ENCODE measurements around the gene B3GAT3. TPM values are rescaled to one million over a fixed set of nuclear protein-coding genes. Genes with fewer than 3 reads are reported as not detected.

The B3GAT3 gene
- total and polyA plus RNA-seq, 2 donors: 29.4 to 72.2 TPM

DNA sequence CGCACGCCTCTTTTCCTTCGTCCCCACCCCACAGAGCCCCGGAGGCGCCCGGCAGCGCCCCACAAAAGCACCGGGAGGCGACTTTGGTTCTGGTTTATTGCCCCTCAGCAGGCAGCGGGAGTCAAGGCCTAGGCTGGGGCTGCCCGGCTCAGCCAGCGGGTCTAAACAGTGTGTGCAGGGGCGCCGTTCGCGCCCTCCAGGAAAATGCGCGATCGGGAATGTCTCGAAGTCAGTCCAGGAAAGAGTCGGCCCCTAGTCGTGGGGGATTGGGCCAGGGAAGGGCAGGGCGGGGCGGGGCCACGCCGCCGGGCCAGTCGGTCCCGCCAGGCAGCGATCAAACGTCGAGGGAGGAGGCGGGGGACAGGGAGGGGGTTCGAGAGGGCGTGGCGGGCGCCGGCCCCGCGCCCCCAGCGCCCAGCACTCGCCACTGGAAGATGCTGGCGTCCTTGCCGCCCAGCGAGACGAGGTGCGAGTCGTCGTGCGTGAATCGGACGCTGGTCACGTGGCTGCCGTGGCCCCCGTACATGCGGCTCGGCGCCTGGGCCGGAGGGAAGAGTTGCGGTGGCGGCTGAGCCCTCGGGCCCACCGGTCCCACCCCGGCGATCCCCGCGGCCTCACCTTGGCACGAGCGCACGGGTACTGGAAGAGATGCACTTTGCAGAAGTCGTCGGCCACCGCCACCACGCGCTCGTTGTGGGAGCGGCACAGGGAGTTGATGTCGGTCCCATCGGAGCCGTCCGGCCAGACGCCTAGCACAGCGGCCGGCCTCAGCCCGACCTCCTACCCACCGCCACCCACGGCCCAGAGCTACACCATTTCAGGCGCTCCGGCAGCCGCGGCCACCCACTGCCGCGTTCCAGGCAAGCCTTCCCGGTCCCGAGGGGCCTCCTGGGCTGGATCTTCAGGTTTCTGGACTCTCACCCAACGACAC is 19.4 kb downstream of the B3GAT3 start:
- H3K36me3 ChIP-seq (ENCODE audit: control insufficient read depth in 2 of 2, insufficient read depth in 2 of 2, low read length in 1 of 2): peaks cover 21 to 44% of the 10 kb centered on the region in 2 donors
- H3K4me1 ChIP-seq (ENCODE audit: control insufficient read depth in 2 of 2, insufficient read depth in 2 of 2, low read length in 2 of 2): peaks cover 15 to 48% of the 10 kb centered on the region in 2 donors
- peak overlapping the region; percentile 90 to 100 for H3K4me3 ChIP-seq (ENCODE audit: low read length in 2 of 2)
- peak overlapping the region; percentile 85 to 87 for H3K27ac ChIP-seq (ENCODE audit: low read depth in 1 of 2, low read length in 1 of 2)
- peaks cover 0 to 5% of the 10 kb centered on the region in 2 donors for H3K27me3 ChIP-seq (ENCODE audit: control insufficient read depth in 2 of 2, insufficient read depth in 1 of 2, low read length in 1 of 2)
- 52% methylated on average over 96 of the region's 96 CpGs for WGBS
- peak in 1 of 9 donors; percentile 44 for DNase-seq (ENCODE audit: low read depth in 6 of 9, low spot score in 9 of 9)
- no peaks in the 10 kb centered on the region for H3K9me3 ChIP-seq (ENCODE audit: control insufficient read depth in 2 of 2, insufficient read depth in 1 of 2, low read length in 1 of 2)

DNA sequence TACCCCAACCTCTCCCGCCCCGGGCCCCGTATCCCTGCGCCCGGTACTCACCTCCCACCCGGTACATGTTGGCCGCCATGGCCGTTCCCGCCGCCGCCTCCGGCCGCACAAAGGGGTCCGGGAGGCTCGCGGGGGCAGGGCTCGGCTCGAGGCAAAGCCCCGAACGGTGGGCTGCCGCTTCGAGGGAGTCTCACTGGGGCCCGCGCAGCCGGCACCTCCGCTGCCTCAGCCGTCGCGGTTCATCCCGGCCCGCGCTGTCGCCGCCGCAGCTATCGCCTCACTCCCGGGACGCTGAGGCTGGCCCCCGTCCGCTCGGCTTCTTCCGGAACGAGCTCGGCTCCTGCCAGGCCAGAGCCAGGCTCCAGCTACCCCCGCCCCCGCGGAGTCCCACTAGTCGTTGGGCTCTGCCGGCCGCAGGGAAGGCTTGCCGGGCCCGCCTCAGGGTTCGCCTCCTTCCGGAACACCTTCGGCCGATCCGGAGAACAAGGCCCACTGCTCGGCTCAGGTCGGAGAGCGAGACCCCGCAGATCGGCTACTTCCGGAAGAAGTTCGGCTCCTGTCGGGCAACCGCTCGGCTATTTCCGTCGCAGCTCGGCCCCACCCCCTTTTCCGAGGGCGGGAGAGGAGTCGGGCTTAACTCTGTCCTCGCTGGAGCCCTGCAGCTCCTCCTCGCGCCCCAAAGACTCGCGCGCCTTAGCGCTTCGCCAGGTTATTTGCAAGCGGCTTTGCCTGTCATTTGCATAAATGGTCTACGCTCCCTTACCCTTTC is 20.2 kb downstream of the B3GAT3 start, which contains the start of gene MTA2:
TSS of gene MTA2 (minus strand) at position 494 of the 769 bp plus-strand sequence. CDS start at position 79, 415 bp downstream.
- Histone ChIP-seq H3K36me3 (ENCODE audit: control insufficient read depth in 2 of 2, insufficient read depth in 2 of 2, low read length in 1 of 2) (peaks cover 29 to 48% of the 10 kb centered on the region in 2 donors), H3K4me3 (ENCODE audit: low read length in 2 of 2) (peak within 1 kb of the TSS; percentile 90 to 100), H3K4me1 (ENCODE audit: control insufficient read depth in 2 of 2, insufficient read depth in 2 of 2, low read length in 2 of 2) (peaks cover 15 to 48% of the 10 kb centered on the region in 2 donors), H3K9me3 (ENCODE audit: control insufficient read depth in 2 of 2, insufficient read depth in 1 of 2, low read length in 1 of 2) (no peaks in the 10 kb centered on the region), H3K27me3 (ENCODE audit: control insufficient read depth in 2 of 2, insufficient read depth in 1 of 2, low read length in 1 of 2) (peaks cover 0 to 5% of the 10 kb centered on the region in 2 donors), H3K27ac (ENCODE audit: low read depth in 1 of 2, low read length in 1 of 2) (peak within 1 kb of the TSS; percentile 87 to 95)
- DNase-seq (ENCODE audit: low read depth in 6 of 9, low spot score in 9 of 9): peak; percentile 93 to 99 (median 97)
- under 1% methylated on average over 83 of the region's 83 CpGs for WGBS

DNA sequence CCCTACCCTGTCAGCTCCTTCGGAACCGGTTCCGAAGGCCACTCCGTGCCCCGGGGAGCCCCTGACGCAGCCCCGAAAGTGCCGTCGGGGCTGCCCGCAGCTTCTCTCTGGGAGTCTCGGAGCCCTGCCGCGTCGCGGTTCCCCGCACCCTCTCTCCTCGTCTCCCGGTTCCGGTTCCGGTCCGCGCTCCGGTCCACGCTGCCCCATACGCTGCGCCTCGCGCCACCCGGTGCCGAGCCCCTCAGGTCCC is 20.7 kb downstream of the B3GAT3 start:
- under 1% methylated on average over 30 of the region's 30 CpGs for WGBS
- peak in 1 of 9 donors; percentile 28 for DNase-seq (ENCODE audit: low read depth in 6 of 9, low spot score in 9 of 9)
- H3K36me3 ChIP-seq (ENCODE audit: control insufficient read depth in 2 of 2, insufficient read depth in 2 of 2, low read length in 1 of 2): peaks cover 33 to 50% of the 10 kb centered on the region in 2 donors

DNA sequence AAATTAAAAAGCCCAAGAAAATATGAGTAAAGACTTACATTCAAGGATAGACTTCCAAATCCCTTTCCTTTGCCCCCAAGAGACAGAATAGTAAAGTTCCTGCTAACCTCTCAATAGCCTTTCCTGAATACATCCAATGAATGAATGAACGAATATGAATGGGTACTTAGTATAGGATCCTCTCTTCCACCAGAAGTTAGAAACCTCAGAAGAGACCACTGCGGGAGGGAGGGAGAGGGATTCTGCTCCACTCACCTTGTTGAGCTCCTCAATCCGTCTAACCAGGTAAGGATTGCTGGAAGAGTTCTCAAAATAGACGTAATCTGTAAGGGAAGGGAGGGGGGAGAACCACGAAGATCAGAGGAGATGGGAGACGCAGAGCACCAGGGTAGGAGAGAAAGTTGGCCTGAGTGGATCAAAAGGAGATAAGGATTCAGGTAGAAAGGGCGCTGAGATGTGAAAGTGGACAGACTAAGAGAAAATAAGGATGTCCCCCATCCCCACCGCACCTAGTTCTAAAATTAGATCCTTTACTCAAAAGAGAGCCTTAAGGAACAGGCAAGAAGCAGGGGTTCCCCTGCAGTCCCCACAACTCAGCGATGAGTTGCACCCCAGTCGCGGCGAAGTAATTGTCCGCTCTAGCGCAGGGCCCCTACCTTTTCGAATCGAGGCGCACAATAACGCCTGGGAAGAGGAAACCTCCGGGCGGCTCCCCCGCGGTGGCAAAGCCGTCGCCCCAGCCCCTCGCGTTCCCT is 21.2 kb downstream of the B3GAT3 start:
- Histone ChIP-seq H3K4me1 (ENCODE audit: control insufficient read depth in 2 of 2, insufficient read depth in 2 of 2, low read length in 2 of 2) (peaks cover 15 to 48% of the 10 kb centered on the region in 2 donors), H3K9me3 (ENCODE audit: control insufficient read depth in 2 of 2, insufficient read depth in 1 of 2, low read length in 1 of 2) (no peaks in the 10 kb centered on the region), H3K27me3 (ENCODE audit: control insufficient read depth in 2 of 2, insufficient read depth in 1 of 2, low read length in 1 of 2) (peaks cover 0 to 5% of the 10 kb centered on the region in 2 donors), H3K27ac (ENCODE audit: low read depth in 1 of 2, low read length in 1 of 2) (peak overlapping the region; percentile 87 to 95), H3K4me3 (ENCODE audit: low read length in 2 of 2) (peak overlapping the region; percentile 90 to 100), H3K36me3 (ENCODE audit: control insufficient read depth in 2 of 2, insufficient read depth in 2 of 2, low read length in 1 of 2) (peaks cover 33 to 50% of the 10 kb centered on the region in 2 donors)
- 1% methylated on average over 26 of the region's 26 CpGs for WGBS
- peak in 2 of 9 donors; percentile 16 to 52 for DNase-seq (ENCODE audit: low read depth in 6 of 9, low spot score in 9 of 9)

More for the DNA sequence above, 20.7 kb downstream of the B3GAT3 start:
- H3K27ac ChIP-seq (ENCODE audit: low read depth in 1 of 2, low read length in 1 of 2): peak overlapping the region; percentile 87 to 95
- no peaks in the 10 kb centered on the region for H3K9me3 ChIP-seq (ENCODE audit: control insufficient read depth in 2 of 2, insufficient read depth in 1 of 2, low read length in 1 of 2)
- H3K27me3 ChIP-seq (ENCODE audit: control insufficient read depth in 2 of 2, insufficient read depth in 1 of 2, low read length in 1 of 2): peaks cover 0 to 5% of the 10 kb centered on the region in 2 donors
- H3K4me3 ChIP-seq (ENCODE audit: low read length in 2 of 2): peak overlapping the region; percentile 90 to 100
- peaks cover 15 to 48% of the 10 kb centered on the region in 2 donors for H3K4me1 ChIP-seq (ENCODE audit: control insufficient read depth in 2 of 2, insufficient read depth in 2 of 2, low read length in 2 of 2)

DNA sequence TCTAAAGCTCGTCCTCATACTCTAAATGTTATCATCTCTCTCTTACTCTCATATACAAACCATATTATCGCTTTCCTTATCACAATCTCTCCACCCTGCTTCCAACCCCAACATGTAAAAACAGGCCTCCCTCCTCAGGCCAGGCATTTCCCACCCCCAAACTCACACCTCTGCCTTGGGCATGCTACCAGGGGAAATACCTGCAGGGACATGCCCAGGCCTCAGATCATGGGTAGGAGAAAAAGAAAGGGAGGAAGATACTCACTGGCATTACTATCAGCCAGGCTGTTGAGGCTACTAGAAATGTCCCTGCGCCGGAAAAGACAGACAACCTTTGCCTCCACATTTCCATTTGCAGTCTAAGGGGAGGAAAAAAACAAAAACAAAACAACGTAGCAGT is 21.9 kb downstream of the B3GAT3 start:
- DNase-seq (ENCODE audit: low read depth in 6 of 9, low spot score in 9 of 9): peak in 1 of 9 donors; percentile 24
- Histone ChIP-seq H3K36me3 (ENCODE audit: control insufficient read depth in 2 of 2, insufficient read depth in 2 of 2, low read length in 1 of 2) (peaks cover 36 to 50% of the 10 kb centered on the region in 2 donors), H3K27ac (ENCODE audit: low read depth in 1 of 2, low read length in 1 of 2) (peak overlapping the region; percentile 1 to 87), H3K9me3 (ENCODE audit: control insufficient read depth in 2 of 2, insufficient read depth in 1 of 2, low read length in 1 of 2) (no peaks in the 10 kb centered on the region), H3K27me3 (ENCODE audit: control insufficient read depth in 2 of 2, insufficient read depth in 1 of 2, low read length in 1 of 2) (peaks cover 0 to 5% of the 10 kb centered on the region in 2 donors), H3K4me3 (ENCODE audit: low read length in 2 of 2) (peak overlapping the region; percentile 90 to 100), H3K4me1 (ENCODE audit: control insufficient read depth in 2 of 2, insufficient read depth in 2 of 2, low read length in 2 of 2) (peaks cover 15 to 47% of the 10 kb centered on the region in 2 donors)
- 81% methylated on average over 5 of the region's 5 CpGs for WGBS

DNA sequence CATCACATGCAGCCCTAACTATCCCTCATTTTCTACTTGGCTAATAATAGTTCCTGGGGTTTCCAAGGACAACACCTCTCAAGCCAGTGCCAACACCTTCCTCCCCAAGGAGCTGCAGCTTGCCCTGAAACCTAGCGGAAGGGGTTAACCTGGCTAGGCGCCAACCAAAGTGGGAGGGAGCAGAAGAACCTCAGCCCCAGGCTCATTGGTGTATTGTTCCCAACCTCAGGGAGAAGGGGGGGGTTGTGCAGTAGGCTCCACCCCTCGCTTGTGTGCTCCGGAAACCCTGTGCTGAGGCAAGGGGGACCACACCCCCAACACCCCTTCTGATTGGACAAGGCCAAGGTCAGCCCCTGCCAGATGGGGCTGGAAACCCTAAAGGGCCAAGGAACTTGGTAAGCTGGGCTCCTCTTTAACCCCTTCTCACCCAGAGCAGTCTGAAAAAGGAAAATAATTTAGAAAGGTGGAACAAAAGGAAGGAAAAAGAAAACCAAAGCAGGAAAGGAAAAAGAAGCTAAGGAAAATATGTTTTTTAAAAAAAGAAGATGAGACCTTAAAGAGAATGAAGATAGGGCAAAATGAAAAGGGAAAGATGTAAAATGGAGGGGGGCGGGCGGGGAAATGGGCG is 22.6 kb downstream of the B3GAT3 start:
- Histone ChIP-seq H3K36me3 (ENCODE audit: control insufficient read depth in 2 of 2, insufficient read depth in 2 of 2, low read length in 1 of 2) (peaks cover 43 to 57% of the 10 kb centered on the region in 2 donors), H3K27me3 (ENCODE audit: control insufficient read depth in 2 of 2, insufficient read depth in 1 of 2, low read length in 1 of 2) (peaks cover 0 to 5% of the 10 kb centered on the region in 2 donors), H3K4me3 (ENCODE audit: low read length in 2 of 2) (peak overlapping the region; percentile 90 to 100), H3K4me1 (ENCODE audit: control insufficient read depth in 2 of 2, insufficient read depth in 2 of 2, low read length in 2 of 2) (peaks cover 15 to 43% of the 10 kb centered on the region in 2 donors), H3K27ac (ENCODE audit: low read depth in 1 of 2, low read length in 1 of 2) (peak overlapping the region; percentile 58 to 87), H3K9me3 (ENCODE audit: control insufficient read depth in 2 of 2, insufficient read depth in 1 of 2, low read length in 1 of 2) (no peaks in the 10 kb centered on the region)
- WGBS: 38% methylated on average over 7 of the region's 7 CpGs
- DNase-seq (ENCODE audit: low read depth in 6 of 9, low spot score in 9 of 9): peak; percentile 91 to 99 (median 97)

DNA sequence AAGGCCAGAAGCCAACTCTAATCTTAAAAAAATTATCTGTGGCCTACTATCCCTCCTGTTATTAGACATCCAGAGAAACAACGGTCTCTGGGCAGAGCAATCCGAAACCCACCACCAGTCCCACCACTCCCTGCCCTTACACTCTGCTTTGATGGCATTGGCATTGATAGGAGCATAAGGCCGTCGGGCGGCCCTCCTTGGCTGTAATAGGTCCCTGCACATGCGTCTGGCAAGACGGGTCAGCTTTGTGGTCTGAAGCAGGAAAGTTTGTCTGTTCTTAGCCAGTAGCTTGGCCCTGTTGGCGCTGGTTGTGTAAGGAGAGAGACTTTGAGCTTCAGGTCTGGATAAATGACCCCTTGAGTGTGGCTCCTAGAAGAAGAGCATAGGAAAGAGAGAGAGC is 26.7 kb downstream of the B3GAT3 start:
- DNase-seq (ENCODE audit: low read depth in 6 of 9, low spot score in 9 of 9): no peak
- Histone ChIP-seq H3K27ac (ENCODE audit: low read depth in 1 of 2, low read length in 1 of 2) (no peak overlapping the region), H3K27me3 (ENCODE audit: control insufficient read depth in 2 of 2, insufficient read depth in 1 of 2, low read length in 1 of 2) (no peaks in the 10 kb centered on the region), H3K4me3 (ENCODE audit: low read length in 2 of 2) (no peak overlapping the region), H3K36me3 (ENCODE audit: control insufficient read depth in 2 of 2, insufficient read depth in 2 of 2, low read length in 1 of 2) (peaks cover 51 to 70% of the 10 kb centered on the region in 2 donors), H3K4me1 (ENCODE audit: control insufficient read depth in 2 of 2, insufficient read depth in 2 of 2, low read length in 2 of 2) (peaks cover 22 to 53% of the 10 kb centered on the region in 2 donors), H3K9me3 (ENCODE audit: control insufficient read depth in 2 of 2, insufficient read depth in 1 of 2, low read length in 1 of 2) (peaks cover 0 to 1% of the 10 kb centered on the region in 2 donors)
- WGBS: 99% methylated on average over 8 of the region's 8 CpGs

DNA sequence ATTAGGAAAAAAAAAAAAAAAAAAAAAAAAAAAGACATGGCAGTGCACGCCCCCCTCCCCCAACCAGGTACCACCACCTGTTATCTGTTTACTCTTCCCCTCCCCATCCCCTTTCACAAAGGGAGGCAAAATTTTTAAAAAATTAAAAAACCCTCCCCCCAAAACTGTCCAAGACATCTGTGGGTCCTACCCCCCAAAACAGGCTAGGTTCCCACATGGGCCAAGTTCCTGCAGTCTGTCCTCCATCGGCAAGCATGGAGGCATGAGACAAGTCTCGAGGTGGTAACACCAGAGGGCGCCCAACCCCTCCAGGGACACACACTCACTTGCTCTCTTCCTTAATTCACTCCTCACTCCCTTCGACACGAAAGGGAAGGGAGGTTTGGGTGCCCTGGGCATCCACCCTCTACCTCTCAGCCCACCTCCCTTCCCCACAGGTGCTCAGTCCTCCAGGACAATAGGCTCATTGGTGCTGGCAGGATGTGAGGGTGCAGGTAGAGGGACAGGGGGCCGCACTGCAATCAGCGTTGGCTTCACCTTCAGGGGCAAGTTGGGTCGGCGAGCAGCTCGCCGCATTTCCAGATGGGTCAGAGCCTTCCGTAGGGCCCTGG is 28.2 kb downstream of the B3GAT3 start:
- no peak overlapping the region for H3K4me3 ChIP-seq (ENCODE audit: low read length in 2 of 2)
- DNase-seq (ENCODE audit: low read depth in 6 of 9, low spot score in 9 of 9): peak in 6 of 9 donors; percentile 55 to 88 (median 77)
- H3K27ac ChIP-seq (ENCODE audit: low read depth in 1 of 2, low read length in 1 of 2): peak overlapping the region; percentile 15 to 50
- no peaks in the 10 kb centered on the region for H3K27me3 ChIP-seq (ENCODE audit: control insufficient read depth in 2 of 2, insufficient read depth in 1 of 2, low read length in 1 of 2)
- H3K4me1 ChIP-seq (ENCODE audit: control insufficient read depth in 2 of 2, insufficient read depth in 2 of 2, low read length in 2 of 2): peaks cover 16 to 48% of the 10 kb centered on the region in 2 donors
- H3K9me3 ChIP-seq (ENCODE audit: control insufficient read depth in 2 of 2, insufficient read depth in 1 of 2, low read length in 1 of 2): peaks cover 0 to 1% of the 10 kb centered on the region in 2 donors
- WGBS: 63% methylated on average over 13 of the region's 13 CpGs
- peaks cover 51 to 63% of the 10 kb centered on the region in 2 donors for H3K36me3 ChIP-seq (ENCODE audit: control insufficient read depth in 2 of 2, insufficient read depth in 2 of 2, low read length in 1 of 2)
